GM12878 (cell line): ENCODE data around the gene AKAP12. TPM values are rescaled to one million over a fixed set of nuclear protein-coding genes. Genes with fewer than 3 reads are reported as not detected.

Experiments used
- ATAC-seq: fragments of 200-7000 bp; cut with Tn5 transposase; 3 replicates; pipeline ENCODE4 v1.9.1; 2020; ENCODE audit warnings: mild to moderate bottlenecking, moderate library complexity
- BruUV-seq: library from RNA; stranded (reverse); fragments of 400-500 nt; replicated peaks from 2 replicates; lab custom pipeline; 2021; lab: Mats Ljungman, UMichigan
- CTCF ChIA-PET: fragments of 300-600 bp; sonication (Branson Sonifier 250); formaldehyde crosslinking; extraction: SDS; loops from one replicate; lab custom pipeline; 2021; ENCODE audit warnings: inconsistent platforms; lab: Yijun Ruan, JAX
- POLR2A ChIA-PET: fragments of 350-600 bp; formaldehyde crosslinking; extraction: SDS; loops from one replicate; lab custom pipeline; 2021; ENCODE audit warnings: inconsistent platforms; lab: Charles Lee
- RAD21 ChIA-PET: fragments of 300-600 bp; sonication (Branson Sonifier 250); formaldehyde crosslinking; loops from one replicate; lab custom pipeline; 2023; ENCODE audit warnings: antibody characterized with exemption; ENCODE audit not compliant: unreplicated experiment; lab: Charles Lee
- SMC1A ChIA-PET: fragments of 300-600 bp; sonication (Branson Sonifier 250); formaldehyde crosslinking; loops from one replicate; lab custom pipeline; 2023; ENCODE audit not compliant: unreplicated experiment, uncharacterized antibody; lab: Charles Lee
- DNase-seq: peaks from one replicate; pipeline ENCODE4 v3.0.0-alpha.2; 2011; ENCODE audit warnings: low read depth, low spot score
- FAIRE-seq: peaks from 3 replicates; lab custom pipeline; 2011; peaks lifted over from hg19 to GRCh38; lab: Jason Lieb, UNC
- H2AFZ ChIP-seq: 2 replicates; pipeline ENCODE4 v1.6.0; 2011; ENCODE audit warnings: low read depth, low read length, control low read depth; ENCODE audit not compliant: control insufficient read depth
- H3K27ac ChIP-seq: 2 replicates; pipeline ENCODE4 v1.5.1; 2011; ENCODE audit warnings: control low read depth; ENCODE audit not compliant: control insufficient read depth, insufficient read depth
- H3K27me3 ChIP-seq, 2 experiments: replicated peaks in 1 of 2; 2 replicates each; pipeline versions ENCODE4 v1.6.0 to v1.6.1; 2011; ENCODE audit warnings: low read length in 1 of 2; ENCODE audit not compliant: control insufficient read depth in 2 of 2, insufficient read depth in 2 of 2
- H3K36me3 ChIP-seq, 2 experiments: 2 replicates each; pipeline ENCODE4 v1.5.1; 2011; ENCODE audit warnings: low read length in 1 of 2; ENCODE audit not compliant: control insufficient read depth in 2 of 2, insufficient read depth in 2 of 2
- H3K4me1 ChIP-seq: 2 replicates; pipeline ENCODE4 v1.6.1; 2011; ENCODE audit warnings: mild to moderate bottlenecking, low read length, moderate library complexity, mixed read lengths; ENCODE audit not compliant: control insufficient read depth, insufficient read depth
- H3K4me2 ChIP-seq: 2 replicates; pipeline ENCODE4 v1.6.0; 2011; ENCODE audit warnings: control low read depth; ENCODE audit not compliant: control insufficient read depth, insufficient read depth
- H3K4me3 ChIP-seq: fragments of 200-600 bp; sonication (generic); 2 replicates; pipeline ENCODE4 v1.5.1; 2016
- H3K79me2 ChIP-seq: 2 replicates; pipeline ENCODE4 v1.6.0; 2011; ENCODE audit warnings: low read length; ENCODE audit not compliant: control insufficient read depth, insufficient read depth
- H3K9ac ChIP-seq: 2 replicates; pipeline ENCODE4 v1.8.0; 2011; ENCODE audit warnings: low read length, control low read depth, mixed read lengths; ENCODE audit not compliant: control insufficient read depth, insufficient read depth
- H3K9me3 ChIP-seq: replicated peaks from 3 replicates; pipeline ENCODE4 v1.5.1; 2011; ENCODE audit warnings: mild to moderate bottlenecking, low read length; ENCODE audit not compliant: control insufficient read depth, insufficient read depth
- H4K20me1 ChIP-seq: 2 replicates; pipeline ENCODE4 v1.6.0; 2011; ENCODE audit not compliant: control insufficient read depth, insufficient read depth
- BHLHE40 ChIP-seq, 2 experiments: fragments of 450-650 bp in 1 of 2; IDR thresholded peaks; 2 replicates each; pipeline ENCODE4 v1.6.1; 2011 to 2017; ENCODE audit warnings: low read depth in 2 of 2, borderline replicate concordance in 1 of 2, improper control_type of control experiment in 1 of 2, low read length in 1 of 2, mild to moderate bottlenecking in 1 of 2
- BMI1 ChIP-seq: fragments of 450-650 bp; IDR thresholded peaks from 2 replicates; pipeline ENCODE4 v1.6.1; 2016; ENCODE audit warnings: mild to moderate bottlenecking, moderate library complexity, borderline replicate concordance
- CEBPZ ChIP-seq: fragments of 150-350 bp; IDR thresholded peaks from 2 replicates; pipeline ENCODE4 v1.6.1; 2016; ENCODE audit warnings: low read depth, low read length
- CUX1 ChIP-seq: IDR thresholded peaks from 2 replicates; pipeline ENCODE4 v1.6.1; 2012; ENCODE audit warnings: improper control_type of control experiment, low read depth, low read length; ENCODE audit not compliant: insufficient replicate concordance
- MXI1 ChIP-seq: fragments of 150-350 bp; IDR thresholded peaks from 2 replicates; pipeline ENCODE4 v1.6.1; 2011; ENCODE audit warnings: low read depth, mild to moderate bottlenecking, inconsistent platforms, low read length, improper control_type of control experiment
- ZNF592 ChIP-seq: fragments of 450-650 bp; IDR thresholded peaks from 2 replicates; pipeline ENCODE4 v1.6.1; 2017; ENCODE audit warnings: mild to moderate bottlenecking, moderate library complexity
- ZNF622 ChIP-seq: fragments of 450-650 bp; IDR thresholded peaks from 2 replicates; pipeline ENCODE4 v1.6.1; 2017; ENCODE audit warnings: mild to moderate bottlenecking, inconsistent platforms
- WGBS: methylation state at CpG from one replicate; pipeline ENCODE4 v1.1.6; 2016; ENCODE audit warnings: low lambda C conversion rate; ENCODE audit not compliant: insufficient replicate concordance, insufficient coverage; ENCODE audit errors: missing lambda C conversion rate; 5-methylcytosine and 5-hydroxymethylcytosine counted together
- in situ Hi-C: fragments of 300-500 bp; cut with MboI; formaldehyde crosslinking; loops from 9 replicates; pipeline ENCODE4 v1.14.3; 2018; ENCODE audit warnings: mixed read lengths
- intact Hi-C: fragments of 100-400 bp; cut with micrococcal nuclease; formaldehyde crosslinking; loops from one replicate; pipeline ENCODE4 v1.14.2; 2022; ENCODE audit not compliant: unreplicated experiment
- polyA plus RNA-seq, 11 experiments: library from polyadenylated mRNA; depleted of rRNA in 4 of 11; unstranded in 6 of 11; stranded (reverse) in 5 of 11; fragments of >200 nt; fragmentation: Nextera tagmentation in 4 of 11; fragmentation: Illumina TruSeq in 1 of 11; extraction: Ambion mirVana in 4 of 11; extraction: Trizol in 1 of 11; gene quantifications; 1 replicate in 1 of 11; 2 replicates in 10 of 11; pipeline versions ENCODE4 v1.2.1 to v1.2.3, GENCODE V29; 2011 to 2016; ENCODE audit warnings: inconsistent platforms in 2 of 11, missing spikeins in 2 of 11, low read depth in 1 of 11
- total RNA-seq, 4 experiments: library from RNA; depleted of rRNA in 3 of 4; stranded (reverse); fragments of >200 nt in 3 of 4; fragmentation: Illumina TruSeq in 1 of 4; extraction: Trizol in 1 of 4; gene quantifications; 2 replicates each; pipeline versions ENCODE4 v1.2.1 to v1.2.3, GENCODE V29; 2013 to 2021

Gene AKAP12
- total and polyA plus RNA-seq, 10 of the 15 experiments (the other 5 are each of a cell fraction or from before 2014, with no cell fraction given), result under 0.01 to 0.72 (median 0.06) TPM; not detected in 4

- no peak for TF ChIP-seq ZNF592
Measured at GRCh38 chr6:151374036-151374683, 134.4 kb downstream of the AKAP12 start (continued).

- peaks cover 6 to 9% of the 10 kb centered on the region in 2 experiments for H3K36me3 ChIP-seq
- 92% methylated on average over 2 of the region's 2 CpGs for WGBS
- H3K4me3 ChIP-seq, result no peak overlapping the region
- POLR2A ChIA-PET, result no interaction called here
- no peak overlapping the region for H2AFZ ChIP-seq
- no TSS peak for BruUV-seq
- in situ Hi-C loops, result no loop called here
- H3K9me3 ChIP-seq, result no peaks in the 10 kb centered on the region; the same call in 2 of the 3 replicates
- ATAC-seq, result no peak
- RAD21 ChIA-PET, result interaction anchor here (1.2 to 1.3 kb wide), 2 partner anchors 9 to 51 kb away, joined by 3 read pairs; no protein-coding TSS in a partner anchor
- H4K20me1 ChIP-seq, result no peaks in the 10 kb centered on the region
- H3K79me2 ChIP-seq, result peaks cover 66% of the 10 kb centered on the region
- DNase-seq, result no peak
- no peak overlapping the region for H3K4me2 ChIP-seq
- CTCF ChIA-PET, result interaction anchor here (1.0 to 2.9 kb wide), 4 partner anchors 10 to 51 kb away, joined by 3 to 10 read pairs (median 3); no protein-coding TSS in a partner anchor
- no peaks in the 10 kb centered on the region for H3K27me3 ChIP-seq
- H3K9ac ChIP-seq, result no peak overlapping the region
- SMC1A ChIA-PET, result interaction anchor here (0.6 to 1.9 kb wide), 3 partner anchors 10 to 480 kb away, joined by 3 to 6 read pairs (median 3); no protein-coding TSS in a partner anchor
- no peak for FAIRE-seq
- intact Hi-C loops, result no loop called here
- peaks cover 17% of the 10 kb centered on the region for H3K4me1 ChIP-seq
- H3K27ac ChIP-seq, result no peak overlapping the region; the same call in 1 of the 2 replicates
- TF ChIP-seq BMI1 (no peak), CEBPZ (no peak), BHLHE40 (IDR thresholded peaks at IDR 0.05; ENCODE audit: borderline replicate concordance in 1 of 2, low read depth in 2 of 2, low read length in 1 of 2) (no peak), MXI1 (no peak), CUX1 (no peak), ZNF622 (no peak)
Measured at GRCh38 chr6:151375833-151376232, 136.1 kb downstream of the AKAP12 start.
